Stimulated activated CD8-positive, alpha-beta memory T cell treated with anti-CD3 and anti-CD28 coated beads, Interleukin-4, amount 100 ng/mL, for 1 hour (primary cell): Measurements from ENCODE around the gene PDE4D.
"Not testable (repeated sequence)": the region's sequence is repeated elsewhere in the genome, so short reads cannot be mapped to it uniquely, and the experiment has no call there.

ENCODE experiments used
- DNase-seq, 2 donors: peaks; one replicate each; pipeline ENCODE4 v3.0.0-alpha.2; 2020; ENCODE audit warnings: low read depth in 2 of 2, low spot score in 1 of 2

The PDE4D gene

GRCh38 chr5:59312223-59312622, 581.3 kb downstream of the PDE4D start:
- no peak for DNase-seq

GRCh38 chr5:59308685-59309084, 584.8 kb downstream of the PDE4D start:
- not testable (repeated sequence) for DNase-seq

- DNase-seq, result not testable (repeated sequence)
Measured at GRCh38 chr5:59303289-59303716, 590.2 kb downstream of the PDE4D start.

GRCh38 chr5:59302509-59302908, 591.0 kb downstream of the PDE4D start:
- DNase-seq, result not testable (repeated sequence)

- DNase-seq, result no peak
Measured at GRCh38 chr5:59301727-59302126, 591.8 kb downstream of the PDE4D start.

- no peak for DNase-seq
Measured at GRCh38 chr5:59300930-59301329, 592.6 kb downstream of the PDE4D start.

- no peak for DNase-seq
Measured at GRCh38 chr5:59299006-59299405, 594.5 kb downstream of the PDE4D start.

GRCh38 chr5:59296317-59297264, 596.9 kb downstream of the PDE4D start:
- DNase-seq, result no peak

GRCh38 chr5:59293700-59294099, 599.8 kb downstream of the PDE4D start:
- no peak for DNase-seq

- no peak for DNase-seq
Measured at GRCh38 chr5:59291941-59292340, 601.6 kb downstream of the PDE4D start.

- DNase-seq, result no peak
Measured at GRCh38 chr5:59287884-59288283, 605.6 kb downstream of the PDE4D start.

GRCh38 chr5:59287361-59287760, 606.2 kb downstream of the PDE4D start:
- DNase-seq, result no peak

GRCh38 chr5:59286510-59286909, 607.0 kb downstream of the PDE4D start:
- no peak for DNase-seq

GRCh38 chr5:59285300-59286016, 608.1 kb downstream of the PDE4D start:
- DNase-seq, result no peak

- no peak for DNase-seq
Measured at GRCh38 chr5:59282726-59283125, 610.8 kb downstream of the PDE4D start.

- no peak for DNase-seq
Measured at GRCh38 chr5:59279979-59280378, 613.5 kb downstream of the PDE4D start.

- DNase-seq, result no peak
Measured at GRCh38 chr5:59276917-59277372, 616.6 kb downstream of the PDE4D start.

GRCh38 chr5:59276325-59276675, 617.2 kb downstream of the PDE4D start:
- no peak for DNase-seq

- no peak for DNase-seq
Measured at GRCh38 chr5:59275510-59276324, 617.8 kb downstream of the PDE4D start.

- DNase-seq, result no peak
Measured at GRCh38 chr5:59275170-59275509, 618.4 kb downstream of the PDE4D start.

- DNase-seq, result no peak
Measured at GRCh38 chr5:59274106-59274636, 619.4 kb downstream of the PDE4D start.
